Mucosa of stomach (tissue), 1 donor: ENCODE results near the gene LETMD1.

Experiments used
- H3K27me3 ChIP-seq: one replicate; pipeline ENCODE4 v1.7.0; 2013; ENCODE audit warnings: mild to moderate bottlenecking, low read length; ENCODE audit not compliant: control insufficient read depth, insufficient read depth
- H3K36me3 ChIP-seq: one replicate; pipeline ENCODE4 v1.7.0; 2013; ENCODE audit warnings: low read length; ENCODE audit not compliant: control insufficient read depth, insufficient read depth
- H3K4me1 ChIP-seq: one replicate; pipeline ENCODE4 v1.7.0; 2013; ENCODE audit warnings: mild to moderate bottlenecking, low read length; ENCODE audit not compliant: control insufficient read depth, insufficient read depth
- H3K4me3 ChIP-seq: one replicate; pipeline ENCODE4 v1.7.0; 2013; ENCODE audit warnings: low read length
- H3K9ac ChIP-seq: one replicate; pipeline ENCODE4 v1.7.0; 2013; ENCODE audit warnings: mild to moderate bottlenecking, low read length, moderate library complexity
- H3K9me3 ChIP-seq: one replicate; pipeline ENCODE4 v1.7.0; 2013; ENCODE audit warnings: mild to moderate bottlenecking, low read length, moderate library complexity; ENCODE audit not compliant: control insufficient read depth
- donor health status: Pancreatic carcinoma.

The LETMD1 gene

GRCh38 chr12:51028126-51028812 lies 19.9 kb upstream of the LETMD1 start:
- H3K27me3 ChIP-seq, result no peaks in the 10 kb centered on the region
- no peak overlapping the region for H3K9ac ChIP-seq
- no peaks in the 10 kb centered on the region for H3K36me3 ChIP-seq
- H3K4me1 ChIP-seq, result peaks cover 23% of the 10 kb centered on the region
- no peaks in the 10 kb centered on the region for H3K9me3 ChIP-seq
- no peak overlapping the region for H3K4me3 ChIP-seq

GRCh38 chr12:51028813-51029150 lies 19.3 kb upstream of the LETMD1 start:
- H3K4me1 ChIP-seq, result peaks cover 18% of the 10 kb centered on the region
- no peak overlapping the region for H3K9ac ChIP-seq
- H3K9me3 ChIP-seq, result no peaks in the 10 kb centered on the region
- H3K36me3 ChIP-seq, result no peaks in the 10 kb centered on the region
- no peaks in the 10 kb centered on the region for H3K27me3 ChIP-seq
- no peak overlapping the region for H3K4me3 ChIP-seq

GRCh38 chr12:51033048-51033447 lies 15.1 kb upstream of the LETMD1 start:
- Histone ChIP-seq H3K36me3 (no peaks in the 10 kb centered on the region), H3K4me3 (no peak overlapping the region), H3K27me3 (no peaks in the 10 kb centered on the region), H3K9me3 (no peaks in the 10 kb centered on the region), H3K4me1 (peaks cover 8% of the 10 kb centered on the region), H3K9ac (no peak overlapping the region)

DNA sequence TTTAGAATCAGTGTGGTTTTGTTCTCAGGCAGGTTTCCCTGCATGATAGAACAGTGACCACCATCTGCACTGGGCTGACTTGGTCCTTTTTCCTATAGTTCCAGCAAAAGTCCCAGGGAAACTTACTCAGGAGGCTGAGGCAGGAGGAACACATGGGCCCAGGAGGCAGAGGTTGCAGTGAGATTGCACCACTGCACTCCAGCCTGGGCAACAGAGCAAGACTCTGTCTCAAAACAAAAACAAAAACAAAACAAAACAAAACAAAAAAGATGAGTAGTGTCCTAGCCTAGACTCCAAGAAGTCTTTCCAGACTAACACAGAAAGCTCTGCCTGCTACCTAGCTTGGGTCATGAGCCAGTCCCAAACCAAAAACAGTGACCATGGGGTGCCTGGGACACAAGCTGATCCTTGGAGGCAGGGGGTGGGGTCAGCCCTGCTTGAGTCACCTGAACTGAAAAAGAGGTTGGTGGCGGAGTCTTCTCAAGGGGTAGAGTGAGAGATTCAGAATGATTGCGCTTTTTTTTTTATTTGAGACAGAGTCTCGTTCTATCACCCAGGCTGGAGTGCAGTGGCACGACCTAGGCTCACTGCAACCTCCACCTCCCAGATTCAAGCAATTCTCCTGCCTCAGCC lies 14.6 kb upstream of the LETMD1 start:
- no peaks in the 10 kb centered on the region for H3K36me3 ChIP-seq
- no peak overlapping the region for H3K4me3 ChIP-seq
- no peaks in the 10 kb centered on the region for H3K27me3 ChIP-seq
- no peak overlapping the region for H3K9ac ChIP-seq
- H3K9me3 ChIP-seq, result no peaks in the 10 kb centered on the region
- H3K4me1 ChIP-seq, result peaks cover 8% of the 10 kb centered on the region

DNA sequence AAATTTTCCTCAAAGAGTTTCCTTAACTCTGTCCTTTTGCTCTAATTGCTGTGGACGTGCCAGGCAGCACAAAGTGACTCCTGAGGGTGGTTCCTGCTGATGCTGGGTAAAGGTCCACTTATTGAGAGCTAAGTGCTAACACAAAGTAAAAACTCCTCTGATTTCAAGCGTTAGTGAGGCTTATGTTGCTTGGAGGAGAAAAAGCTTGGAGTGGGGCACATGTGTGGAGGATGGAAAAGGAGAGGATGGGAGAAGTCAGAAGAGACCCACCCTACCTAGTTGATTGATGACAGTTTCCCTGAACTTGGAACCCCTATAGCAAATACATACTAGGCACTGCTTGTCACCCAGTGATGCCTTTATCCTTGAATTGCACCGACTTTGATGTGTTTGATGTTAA lies 11.8 kb upstream of the LETMD1 start:
- H3K27me3 ChIP-seq, result no peaks in the 10 kb centered on the region
- no peaks in the 10 kb centered on the region for H3K9me3 ChIP-seq
- peaks cover 7% of the 10 kb centered on the region for H3K4me1 ChIP-seq
- no peaks in the 10 kb centered on the region for H3K36me3 ChIP-seq
- no peak overlapping the region for H3K4me3 ChIP-seq
- H3K9ac ChIP-seq, result no peak overlapping the region

DNA sequence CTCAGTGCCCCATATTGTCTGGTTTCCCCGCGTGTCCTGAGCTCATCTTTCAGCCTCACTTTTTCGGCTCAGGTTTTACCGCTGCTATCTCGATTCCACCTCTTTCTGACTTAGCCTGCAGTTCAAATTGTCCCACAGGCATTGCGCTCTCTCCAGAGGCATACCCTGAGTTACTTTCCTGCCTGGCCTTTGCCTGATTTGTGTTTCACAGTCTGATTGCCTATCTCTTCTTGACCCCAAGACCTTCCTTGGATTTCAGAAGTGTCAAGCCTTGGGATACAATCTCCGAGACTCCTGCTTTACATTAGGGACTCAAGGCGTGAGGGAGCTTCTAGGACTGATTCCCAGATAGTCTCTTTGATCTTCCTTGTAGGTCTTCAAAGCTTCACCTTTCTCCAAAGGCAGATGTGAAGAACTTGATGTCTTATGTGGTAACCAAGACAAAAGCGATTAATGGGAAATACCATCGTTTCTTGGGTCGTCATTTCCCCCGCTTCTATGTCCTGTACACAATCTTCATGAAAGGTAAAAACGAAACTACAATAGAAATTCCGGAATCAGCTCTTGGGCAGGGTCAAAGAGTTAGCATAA lies 629 bp downstream of the LETMD1 start:
- no peaks in the 10 kb centered on the region for H3K9me3 ChIP-seq
- no peaks in the 10 kb centered on the region for H3K36me3 ChIP-seq
- H3K4me1 ChIP-seq, result peaks cover 6% of the 10 kb centered on the region
- peak overlapping the region; percentile 83 for H3K9ac ChIP-seq
- no peaks in the 10 kb centered on the region for H3K27me3 ChIP-seq
- peak overlapping the region; percentile 54 for H3K4me3 ChIP-seq

GRCh38 chr12:51049525-51049924 lies 1.4 kb downstream of the LETMD1 start:
- no peak overlapping the region for H3K4me3 ChIP-seq
- peaks cover 6% of the 10 kb centered on the region for H3K4me1 ChIP-seq
- H3K9me3 ChIP-seq, result no peaks in the 10 kb centered on the region
- no peaks in the 10 kb centered on the region for H3K36me3 ChIP-seq
- peak overlapping the region; percentile 83 for H3K9ac ChIP-seq
- no peaks in the 10 kb centered on the region for H3K27me3 ChIP-seq

GRCh38 chr12:51051787-51052186 lies 3.7 kb downstream of the LETMD1 start:
- Histone ChIP-seq H3K4me1 (peaks cover 6% of the 10 kb centered on the region), H3K9me3 (no peaks in the 10 kb centered on the region), H3K36me3 (no peaks in the 10 kb centered on the region), H3K4me3 (no peak overlapping the region), H3K27me3 (no peaks in the 10 kb centered on the region), H3K9ac (no peak overlapping the region)

DNA sequence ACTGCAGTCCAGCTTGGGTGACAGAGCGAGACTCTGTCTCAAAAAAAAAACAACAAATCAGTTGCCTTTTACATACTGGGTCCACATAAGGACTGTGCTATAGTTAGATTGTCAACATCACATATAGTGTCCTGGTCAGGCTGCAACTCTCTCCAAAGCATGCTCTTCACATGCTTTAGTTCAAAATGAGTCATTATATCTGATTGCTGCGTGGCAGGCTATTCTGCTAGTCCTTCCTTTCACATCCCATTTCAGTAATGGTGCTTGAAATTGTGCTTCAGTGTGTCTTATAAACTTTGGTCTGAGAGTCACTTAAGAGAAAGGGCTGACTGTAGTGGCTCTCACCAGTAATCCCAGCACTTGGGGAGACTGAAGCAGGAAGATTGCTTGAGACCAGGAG lies 6.9 kb downstream of the LETMD1 start:
- Histone ChIP-seq H3K4me3 (no peak overlapping the region), H3K27me3 (no peaks in the 10 kb centered on the region), H3K4me1 (no peaks in the 10 kb centered on the region), H3K9me3 (no peaks in the 10 kb centered on the region), H3K36me3 (peaks cover 2% of the 10 kb centered on the region), H3K9ac (no peak overlapping the region)

DNA sequence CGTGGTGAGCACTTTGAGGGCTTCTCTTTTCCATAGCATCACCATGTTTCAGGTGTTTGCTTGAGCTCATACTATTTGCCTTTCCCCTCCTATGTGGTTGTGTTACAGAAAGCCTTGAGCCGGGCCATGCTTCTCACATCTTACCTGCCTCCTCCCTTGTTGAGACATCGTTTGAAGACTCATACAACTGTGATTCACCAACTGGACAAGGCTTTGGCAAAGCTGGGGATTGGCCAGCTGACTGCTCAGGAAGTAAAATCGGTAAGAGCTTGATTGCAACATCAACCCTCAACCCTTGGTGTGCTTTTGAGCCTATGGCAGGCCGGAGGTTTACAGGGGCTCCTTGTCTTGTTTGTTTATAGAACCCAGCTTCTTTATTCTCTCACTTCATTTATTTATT lies 8.1 kb downstream of the LETMD1 start:
- Histone ChIP-seq H3K4me1 (no peaks in the 10 kb centered on the region), H3K9ac (no peak overlapping the region), H3K4me3 (no peak overlapping the region), H3K9me3 (no peaks in the 10 kb centered on the region), H3K27me3 (no peaks in the 10 kb centered on the region), H3K36me3 (peaks cover 6% of the 10 kb centered on the region)

DNA sequence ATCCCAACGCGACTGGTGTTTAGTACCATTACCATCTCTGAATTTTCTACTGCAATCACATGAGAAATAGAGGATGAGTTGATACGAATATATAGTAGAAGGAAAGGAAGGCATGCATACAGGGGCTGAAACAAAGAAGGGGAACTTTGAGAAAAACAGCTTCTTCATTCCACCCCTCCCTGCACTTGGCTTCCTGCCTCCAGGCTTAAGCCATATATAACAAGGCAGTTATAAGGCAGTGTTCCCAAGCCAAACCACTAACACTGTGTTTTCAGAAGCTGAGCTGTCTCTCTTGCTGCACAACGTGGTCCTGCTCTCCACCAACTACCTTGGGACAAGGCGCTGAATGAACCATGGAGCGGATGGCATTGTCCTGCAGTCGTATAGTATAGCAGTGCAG lies 11.0 kb downstream of the LETMD1 start:
- no peaks in the 10 kb centered on the region for H3K9me3 ChIP-seq
- no peaks in the 10 kb centered on the region for H3K4me1 ChIP-seq
- H3K27me3 ChIP-seq, result no peaks in the 10 kb centered on the region
- H3K9ac ChIP-seq, result no peak overlapping the region
- H3K4me3 ChIP-seq, result no peak overlapping the region
- peaks cover 6% of the 10 kb centered on the region for H3K36me3 ChIP-seq

DNA sequence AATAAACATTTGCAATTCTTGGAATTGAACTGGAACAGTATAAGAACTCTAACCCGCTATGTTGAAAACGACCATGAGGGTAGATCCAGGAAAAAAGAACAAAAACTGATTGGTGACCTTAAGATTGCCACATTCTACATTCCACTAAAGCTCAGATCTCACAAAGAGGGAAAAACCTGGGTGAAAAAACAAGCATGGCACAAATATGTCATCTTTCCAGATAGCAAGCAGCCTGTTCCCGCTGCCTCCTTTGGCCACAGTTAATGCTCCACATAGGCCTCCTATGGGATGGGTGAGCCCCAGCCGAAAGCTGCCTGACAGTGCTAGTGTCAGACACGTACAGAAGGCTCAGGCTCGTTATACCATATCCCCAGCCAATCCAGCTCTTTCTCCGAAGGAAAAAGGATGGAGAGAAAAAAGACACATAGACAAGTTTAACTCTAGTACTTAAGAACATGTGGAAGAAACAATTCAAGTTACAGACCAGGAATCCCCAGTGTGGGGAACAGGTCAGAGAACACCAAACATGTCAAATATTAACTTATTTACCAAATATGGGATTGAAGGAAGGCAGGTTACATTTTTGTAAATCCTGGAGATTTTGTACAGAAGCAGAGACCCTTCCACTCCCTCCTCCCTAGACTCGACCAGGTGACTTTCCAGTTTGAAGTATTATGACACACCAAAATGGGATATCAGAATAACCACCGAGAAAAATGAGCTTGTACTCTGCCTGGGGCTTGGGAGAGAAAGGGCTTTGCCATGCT lies 14.7 kb downstream of the LETMD1 start:
- Histone ChIP-seq H3K4me1 (no peaks in the 10 kb centered on the region), H3K36me3 (peaks cover 6% of the 10 kb centered on the region), H3K9ac (no peak overlapping the region), H3K9me3 (no peaks in the 10 kb centered on the region), H3K27me3 (no peaks in the 10 kb centered on the region), H3K4me3 (no peak overlapping the region)
